ENCODE results near the gene CDC42EP1. TPM values are rescaled to one million over a fixed set of nuclear protein-coding genes. Genes with fewer than 3 reads are reported as not detected.

The CDC42EP1 gene
- total RNA-seq, 1 donor from 2014 or later: 25.5 TPM

GRCh38 chr22:37616201-37617083 lies 56.2 kb downstream of the CDC42EP1 start:
- no peak for DNase-seq

GRCh38 chr22:37617431-37617830 lies 57.2 kb downstream of the CDC42EP1 start:
- DNase-seq: no peak

- no peak for DNase-seq
Observed at GRCh38 chr22:37618072-37618656, 57.9 kb downstream of the CDC42EP1 start.

DNA sequence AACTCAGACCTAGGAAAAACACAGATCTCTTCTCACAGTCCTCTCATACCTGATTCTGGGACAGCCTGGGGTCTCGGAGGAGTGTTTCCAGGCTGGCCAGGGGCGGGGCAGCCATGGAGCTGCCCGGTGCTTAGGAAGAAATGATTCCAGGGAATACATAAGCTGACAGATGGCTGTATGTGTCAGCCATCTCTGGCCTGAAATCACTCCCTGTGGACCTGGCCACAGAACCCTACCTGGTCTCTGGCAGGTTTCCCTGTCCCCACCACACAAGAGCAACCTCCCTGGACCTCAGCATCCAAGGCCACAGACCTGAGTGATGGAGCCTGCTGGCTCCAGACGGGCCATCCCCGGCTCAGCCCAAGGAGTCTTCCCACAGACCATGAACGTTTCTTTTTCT lies 58.4 kb downstream of the CDC42EP1 start:
- no peak for DNase-seq

Small RNA genes within 50 kb of the gene (small RNA-seq; reads per million reads assigned to genes)
- not detected for gene RF00017 (ENCODE audit: low replicate concordance)

Other genes with a start within 250 kb of the CDC42EP1 start
- 1.0 TPM for gene ELFN2, start 133.0 kb upstream of the CDC42EP1 start, total RNA-seq
- gene MFNG, start 74.1 kb upstream of the CDC42EP1 start, total RNA-seq: 8.7 TPM
- 12.2 TPM for gene CARD10, start 41.1 kb upstream of the CDC42EP1 start, total RNA-seq
- gene LGALS2, start 19.6 kb downstream of the CDC42EP1 start, total RNA-seq: not detected
- gene GGA1, start 48.4 kb downstream of the CDC42EP1 start, total RNA-seq: 47.5 TPM
- 31.8 TPM for gene SH3BP1, start 79.2 kb downstream of the CDC42EP1 start, total RNA-seq
- 12.3 TPM for gene PDXP, start 98.2 kb downstream of the CDC42EP1 start, total RNA-seq
- 1,436 TPM for gene LGALS1, start 115.2 kb downstream of the CDC42EP1 start, total RNA-seq
- gene NOL12, start 125.9 kb downstream of the CDC42EP1 start, total RNA-seq: 19.4 TPM
- 87.7 TPM for gene TRIOBP, start 136.6 kb downstream of the CDC42EP1 start, total RNA-seq
- 16.7 TPM for gene GCAT, start 247.5 kb downstream of the CDC42EP1 start, total RNA-seq

Data from tongue (tissue), 3 donors.